Small intestine (tissue), 7 donors: ENCODE results near the gene IFNK. TPM values are rescaled to one million over a fixed set of nuclear protein-coding genes. Genes with fewer than 3 reads are reported as not detected.

Experiments
- DNase-seq, 2 donors: peaks; one replicate each; pipeline versions ENCODE4 v3.0.0 to v3.0.0-alpha.2; 2013
- FAIRE-seq: peaks from 2 replicates; lab custom pipeline; 2012; peaks lifted over from hg19 to GRCh38; lab: Jason Lieb, UNC
- H3K27ac ChIP-seq, 3 donors: one replicate each; pipeline ENCODE4 v1.5.1; 2013; ENCODE audit warnings: low read length in 2 of 3, mild to moderate bottlenecking in 2 of 3, control low read depth in 1 of 3, inconsistent platforms in 1 of 3, low read depth in 1 of 3, moderate library complexity in 1 of 3
- H3K27me3 ChIP-seq, 3 donors: one replicate each; pipeline ENCODE4 v1.6.1; 2013; ENCODE audit warnings: low read length in 3 of 3, inconsistent platforms in 1 of 3; ENCODE audit not compliant: control insufficient read depth in 3 of 3, insufficient read depth in 3 of 3
- H3K36me3 ChIP-seq, 3 donors: one replicate each; pipeline ENCODE4 v1.6.1; 2013; ENCODE audit warnings: low read length in 3 of 3, inconsistent platforms in 1 of 3, low read depth in 1 of 3, mild to moderate bottlenecking in 1 of 3, moderate library complexity in 1 of 3; ENCODE audit not compliant: control insufficient read depth in 3 of 3, insufficient read depth in 2 of 3
- H3K4me1 ChIP-seq, 3 donors: one replicate each; pipeline ENCODE4 v1.6.1; 2013; ENCODE audit warnings: low read length in 2 of 3, inconsistent platforms in 1 of 3, low read depth in 1 of 3, mild to moderate bottlenecking in 1 of 3, moderate library complexity in 1 of 3; ENCODE audit not compliant: control insufficient read depth in 3 of 3, insufficient read depth in 2 of 3
- H3K4me3 ChIP-seq, 3 donors: one replicate each; pipeline ENCODE4 v1.5.1; 2013; ENCODE audit warnings: low read length in 3 of 3, control low read depth in 1 of 3, inconsistent platforms in 1 of 3, low read depth in 1 of 3, mild to moderate bottlenecking in 1 of 3, moderate library complexity in 1 of 3
- H3K9me3 ChIP-seq, 2 donors: one replicate each; pipeline ENCODE4 v1.6.1; 2013; ENCODE audit warnings: low read depth in 1 of 2, low read length in 1 of 2; ENCODE audit not compliant: control insufficient read depth in 2 of 2, insufficient read depth in 1 of 2
- WGBS, 3 donors: extraction: QIAGEN DNeasy Blood & Tissue Kit; methylation state at CpG; one replicate each; pipeline ENCODE4 v1.1.7; 2013; 5-methylcytosine and 5-hydroxymethylcytosine counted together
- polyA plus RNA-seq, 4 donors: library from polyadenylated mRNA; stranded (reverse) in 3 of 4; unstranded in 1 of 4; fragments of 200-250 nt in 3 of 4; fragments of 120-200 nt in 1 of 4; gene quantifications; one replicate each; pipeline versions ENCODE4 v1.2.1 to v1.2.3, GENCODE V29; 2013
- donor health status: healthy with polysubstance abuse.
- donor health status: control.
- donor health status: control.
- donor health status: Bipolar disorder and iron deficiency.
- donor health status: healthy.

IFNK gene
- polyA plus RNA-seq, 4 donors, result 0.07 TPM; not detected in 3

GRCh38 chr9:27563738-27564430 lies 39.8 kb downstream of the IFNK start:
- no peak overlapping the region for H3K27ac ChIP-seq
- no peak for FAIRE-seq
- H3K36me3 ChIP-seq, result peaks cover 0 to 5% (median 0%) of the 10 kb centered on the region in 3 donors
- no peak overlapping the region for H3K4me3 ChIP-seq
- H3K4me1 ChIP-seq, result no peaks in the 10 kb centered on the region
- H3K27me3 ChIP-seq, result no peaks in the 10 kb centered on the region
- 79 to 90% (median 87%) methylated on average over 4 of the region's 4 CpGs for WGBS, 3 donors
- no peaks in the 10 kb centered on the region for H3K9me3 ChIP-seq
- no peak for DNase-seq

GRCh38 chr9:27564670-27565069 lies 40.6 kb downstream of the IFNK start:
- no peak overlapping the region for H3K27ac ChIP-seq
- peaks cover 0 to 1% (median 0%) of the 10 kb centered on the region in 3 donors for H3K4me1 ChIP-seq
- no peaks in the 10 kb centered on the region for H3K27me3 ChIP-seq
- DNase-seq (no peak), FAIRE-seq (no peak)
- no peaks in the 10 kb centered on the region for H3K9me3 ChIP-seq
- peaks cover 0 to 5% (median 0%) of the 10 kb centered on the region in 3 donors for H3K36me3 ChIP-seq
- 78 to 97% (median 94%) methylated on average over 1 of the region's 1 CpG for WGBS, 3 donors
- H3K4me3 ChIP-seq, result no peak overlapping the region

- peak; percentile 83 for FAIRE-seq
These were observed 41.6 kb downstream of the IFNK start for GRCh38 chr9:27565696-27566095.

GRCh38 chr9:27566118-27566517 lies 42.0 kb downstream of the IFNK start:
- Histone ChIP-seq H3K27ac (peak overlapping the region in 1 of 3 donors; percentile 54), H3K27me3 (no peaks in the 10 kb centered on the region), H3K4me1 (peaks cover 0 to 4% (median 0%) of the 10 kb centered on the region in 3 donors), H3K4me3 (no peak overlapping the region), H3K9me3 (no peaks in the 10 kb centered on the region), H3K36me3 (peaks cover 0 to 3% (median 0%) of the 10 kb centered on the region in 3 donors)
- FAIRE-seq, result no peak
- DNase-seq, result peak in 1 of 2 donors; percentile 41
- WGBS, 3 donors, result 92 to 100% (median 98%) methylated on average over 1 of the region's 1 CpG

More at GRCh38 chr9:27565696-27566095, 41.6 kb downstream of the IFNK start:
- DNase-seq, result no peak
- Histone ChIP-seq H3K36me3 (peaks cover 0 to 3% (median 0%) of the 10 kb centered on the region in 3 donors), H3K9me3 (no peaks in the 10 kb centered on the region), H3K4me1 (peaks cover 0 to 4% (median 0%) of the 10 kb centered on the region in 3 donors), H3K27ac (peak overlapping the region in 1 of 3 donors; percentile 54), H3K27me3 (no peaks in the 10 kb centered on the region), H3K4me3 (no peak overlapping the region)

GRCh38 chr9:27569406-27569805 lies 45.3 kb downstream of the IFNK start:
- FAIRE-seq, result no peak
- WGBS, 3 donors, result 22 to 48% (median 32%) methylated on average over 2 of the region's 2 CpGs
- H3K4me1 ChIP-seq, result peaks cover 0 to 11% (median 0%) of the 10 kb centered on the region in 3 donors
- H3K4me3 ChIP-seq, result no peak overlapping the region
- peak; percentile 44 to 55 for DNase-seq
- H3K9me3 ChIP-seq, result no peaks in the 10 kb centered on the region
- peaks cover 0 to 3% (median 0%) of the 10 kb centered on the region in 3 donors for H3K36me3 ChIP-seq
- H3K27me3 ChIP-seq, result no peaks in the 10 kb centered on the region
- peak overlapping the region in 1 of 3 donors; percentile 22 for H3K27ac ChIP-seq

GRCh38 chr9:27571011-27571410 lies 46.9 kb downstream of the IFNK start:
- Histone ChIP-seq H3K4me1 (peaks cover 0 to 11% (median 0%) of the 10 kb centered on the region in 3 donors), H3K9me3 (peaks cover 0 to 7% of the 10 kb centered on the region in 2 donors), H3K36me3 (peaks cover 0 to 3% (median 0%) of the 10 kb centered on the region in 3 donors), H3K27me3 (no peaks in the 10 kb centered on the region), H3K27ac (no peak overlapping the region), H3K4me3 (no peak overlapping the region)
- DNase-seq, result no peak
- no peak for FAIRE-seq
- 86 to 94% (median 92%) methylated on average over 4 of the region's 4 CpGs for WGBS, 3 donors

- WGBS, 3 donors, result 23 to 50% (median 27%) methylated on average over 3 of the region's 3 CpGs
- Histone ChIP-seq H3K4me1 (peaks cover 0 to 11% (median 0%) of the 10 kb centered on the region in 3 donors), H3K27ac (peak overlapping the region in 2 of 3 donors; percentile 92 to 99), H3K9me3 (peaks cover 0 to 13% of the 10 kb centered on the region in 2 donors), H3K4me3 (peak overlapping the region in 1 of 3 donors; percentile 83), H3K36me3 (peaks cover 0 to 2% (median 0%) of the 10 kb centered on the region in 3 donors), H3K27me3 (no peaks in the 10 kb centered on the region)
- DNase-seq, result peak in 1 of 2 donors; percentile 35
- no peak for FAIRE-seq
These were observed 48.0 kb downstream of the IFNK start for GRCh38 chr9:27572061-27572460.

GRCh38 chr9:27572566-27572917 lies 48.5 kb downstream of the IFNK start:
- FAIRE-seq (no peak), DNase-seq (peak; percentile 63 to 80)
- 1 to 2% (median 2%) methylated on average over 6 of the region's 6 CpGs for WGBS, 3 donors
- H3K36me3 ChIP-seq, result no peaks in the 10 kb centered on the region
- no peaks in the 10 kb centered on the region for H3K27me3 ChIP-seq
- peak overlapping the region; percentile 68 to 83 (median 82) for H3K4me3 ChIP-seq
- H3K9me3 ChIP-seq, result peaks cover 0 to 15% of the 10 kb centered on the region in 2 donors
- peak overlapping the region; percentile 91 to 99 (median 92) for H3K27ac ChIP-seq
- peaks cover 0 to 11% (median 0%) of the 10 kb centered on the region in 3 donors for H3K4me1 ChIP-seq
